CD4-positive, alpha-beta T cell treated with Interleukin-10 for 1 hour (primary cell): ENCODE data around the gene MLLT3.

Source experiments
- DNase-seq: peaks from one replicate; pipeline ENCODE4 v3.0.0-alpha.2; 2020

Gene MLLT3

DNA sequence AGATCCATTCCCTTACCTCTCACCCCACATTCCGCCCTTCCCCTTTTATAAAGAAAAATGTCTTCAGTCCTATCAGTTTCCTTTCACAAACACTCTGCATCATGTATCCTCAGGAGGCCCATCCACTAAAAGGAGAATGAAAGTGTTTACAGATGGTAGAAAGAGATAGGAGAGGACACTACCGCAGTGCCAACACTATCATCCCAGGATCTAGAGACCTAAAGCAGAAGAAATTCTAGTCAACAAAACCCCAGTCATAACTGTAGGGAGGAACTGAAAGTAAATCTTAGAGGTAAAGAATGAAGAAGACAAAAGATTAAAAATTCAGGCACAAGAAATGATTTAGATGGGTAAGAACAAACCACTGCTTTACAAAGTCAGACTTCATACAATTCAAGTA is 114.1 kb downstream of the MLLT3 start:
- DNase-seq = peak; percentile 8

DNA sequence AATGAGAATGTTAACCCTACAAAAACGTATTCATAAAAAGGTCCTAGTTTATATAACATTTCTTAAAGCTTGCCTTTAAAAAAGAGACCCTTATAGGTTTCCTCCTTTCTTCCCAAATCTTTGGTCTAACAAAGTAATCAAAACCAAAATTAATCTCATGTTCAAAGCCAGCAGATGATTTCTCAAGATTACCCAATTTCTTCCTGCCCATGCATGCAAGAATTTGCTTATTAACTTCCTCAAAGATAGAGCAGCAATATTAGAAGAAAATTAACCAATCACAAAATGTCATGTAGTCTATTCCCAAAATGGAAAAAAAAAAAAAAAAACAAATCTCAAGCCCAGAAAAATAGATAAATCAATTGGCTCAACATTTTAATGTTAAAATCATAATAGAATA is 114.9 kb downstream of the MLLT3 start:
- DNase-seq = no peak

DNA sequence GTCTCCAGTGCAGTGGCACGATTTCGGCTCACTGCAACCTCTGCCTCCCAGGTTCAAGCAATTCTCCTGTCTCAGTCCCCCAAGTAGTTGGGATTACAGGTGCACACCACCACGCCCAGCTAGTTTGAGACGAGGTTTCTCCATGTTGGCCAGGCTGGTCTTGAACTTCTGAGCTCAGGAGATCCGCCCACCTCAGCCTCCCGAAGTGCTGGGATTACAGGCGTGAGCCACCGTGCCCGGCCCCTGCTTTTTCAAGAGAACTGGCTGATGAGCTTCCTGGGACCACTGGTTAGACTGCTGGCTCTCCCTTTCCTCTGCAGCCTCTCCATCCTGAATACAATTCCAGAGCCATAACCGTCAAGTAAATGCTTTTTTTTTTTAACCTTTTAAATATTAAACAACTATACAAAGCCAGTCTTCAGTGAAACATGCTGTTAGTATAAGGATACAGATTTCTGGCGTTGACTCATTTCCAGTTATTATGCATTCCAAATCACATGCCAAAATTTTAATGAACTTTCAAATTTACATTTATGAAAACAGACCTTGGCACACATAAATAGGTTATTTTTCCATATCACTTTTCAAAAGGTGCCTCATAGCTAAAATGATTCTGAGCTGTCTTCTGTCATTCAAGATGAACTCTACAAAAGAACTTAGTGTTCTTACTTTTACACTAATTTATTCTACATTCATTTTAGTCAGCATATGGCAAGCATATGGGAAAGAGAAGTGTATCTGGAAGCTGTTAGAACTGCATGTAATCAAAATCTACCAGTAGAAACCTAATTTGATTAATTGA is 116.0 kb downstream of the MLLT3 start:
- no peak for DNase-seq

DNA sequence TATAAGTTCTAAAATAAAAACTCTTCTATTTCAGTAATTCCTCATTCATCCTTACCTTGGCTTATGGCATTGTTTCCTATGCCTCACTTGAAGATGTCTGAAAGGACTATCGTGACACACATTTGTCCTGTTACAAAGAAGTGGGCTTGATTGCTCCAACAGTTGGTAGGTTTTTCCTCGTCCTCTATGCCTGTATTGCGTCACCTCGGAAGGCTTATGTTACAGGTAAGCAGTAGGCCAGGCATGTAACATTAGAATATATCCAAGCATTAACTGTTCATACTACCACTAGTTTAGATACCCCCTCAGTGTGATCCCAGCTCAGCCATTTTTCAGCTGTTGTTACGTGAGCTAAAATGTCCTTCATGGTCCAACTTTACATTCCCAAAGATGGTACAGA is 116.7 kb downstream of the MLLT3 start:
- no peak for DNase-seq

DNA sequence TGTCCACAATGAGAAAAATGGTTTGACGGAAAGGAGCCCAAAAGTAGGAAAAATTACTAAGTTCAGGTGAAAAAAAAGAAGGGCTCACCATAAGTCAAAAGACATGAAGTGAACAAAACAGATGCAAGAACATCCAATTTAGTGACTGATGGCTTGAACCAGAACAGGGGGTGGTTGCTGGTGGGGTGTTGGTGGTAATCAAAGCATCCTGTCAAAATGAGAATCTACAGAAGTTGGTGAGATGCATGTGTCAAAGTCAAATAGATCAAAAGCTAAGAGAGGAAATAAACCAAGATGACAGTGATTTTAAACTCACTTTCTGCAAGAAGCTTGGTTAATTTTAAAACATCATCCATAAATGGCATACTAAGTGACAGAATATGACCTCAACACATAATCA is 117.4 kb downstream of the MLLT3 start:
- DNase-seq = peak; percentile 23

DNA sequence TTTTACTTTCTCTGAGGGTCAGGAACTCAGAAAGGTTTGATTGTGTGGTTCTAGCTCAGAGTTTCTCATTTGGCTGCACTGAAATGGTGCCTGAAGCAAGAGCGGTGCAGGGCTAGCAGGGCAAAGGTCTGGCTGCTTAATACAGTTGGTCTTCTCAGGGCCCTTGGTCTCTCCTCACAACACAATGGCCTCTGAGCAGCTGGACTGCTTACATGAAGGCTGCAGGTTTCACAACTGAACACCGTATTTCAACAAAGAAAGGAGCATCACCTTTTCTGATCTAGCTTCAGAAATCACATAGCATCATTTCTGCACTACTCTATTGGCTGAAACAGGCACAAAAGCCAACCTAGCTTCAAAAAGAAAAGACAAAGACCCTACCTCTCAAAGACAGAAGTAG is 122.2 kb downstream of the MLLT3 start:
- DNase-seq = no peak

DNA sequence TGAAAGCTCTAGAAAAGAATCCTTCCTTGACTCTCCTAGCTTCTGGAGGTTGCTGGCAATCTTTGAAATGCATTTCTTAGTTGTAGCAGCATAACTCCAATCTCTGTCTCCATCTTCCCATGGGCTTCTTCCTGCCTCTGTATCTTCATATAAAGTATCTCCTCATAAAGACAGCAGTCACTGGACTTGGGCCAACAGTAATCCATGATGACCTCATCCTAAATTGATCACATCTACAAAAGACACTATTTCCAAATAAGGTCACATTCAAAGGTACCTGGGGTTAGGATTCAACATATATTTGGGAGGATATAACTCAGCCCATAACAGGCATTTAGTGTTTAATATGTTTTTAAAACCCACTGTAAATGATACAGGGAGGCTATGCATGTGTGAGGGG is 123.3 kb downstream of the MLLT3 start:
- DNase-seq = no peak

DNA sequence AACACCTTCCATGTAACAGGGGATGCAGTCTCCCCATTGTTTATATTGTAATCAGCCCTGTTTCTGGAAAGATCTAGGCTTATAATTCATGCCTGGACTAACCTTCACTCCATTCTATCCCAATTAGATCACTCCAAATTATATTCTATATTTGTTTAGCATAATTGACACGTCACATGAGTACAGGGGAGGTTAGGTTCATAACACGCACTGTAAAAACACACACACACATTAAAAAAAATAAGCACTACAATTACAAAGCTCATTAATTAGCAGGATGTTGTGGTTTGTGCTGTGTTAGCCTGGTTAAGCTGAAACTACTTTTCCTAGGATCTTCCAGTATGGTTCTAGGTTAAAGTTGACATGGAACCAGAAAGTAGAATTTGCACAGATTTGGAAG is 126.0 kb downstream of the MLLT3 start:
- no peak for DNase-seq

DNA sequence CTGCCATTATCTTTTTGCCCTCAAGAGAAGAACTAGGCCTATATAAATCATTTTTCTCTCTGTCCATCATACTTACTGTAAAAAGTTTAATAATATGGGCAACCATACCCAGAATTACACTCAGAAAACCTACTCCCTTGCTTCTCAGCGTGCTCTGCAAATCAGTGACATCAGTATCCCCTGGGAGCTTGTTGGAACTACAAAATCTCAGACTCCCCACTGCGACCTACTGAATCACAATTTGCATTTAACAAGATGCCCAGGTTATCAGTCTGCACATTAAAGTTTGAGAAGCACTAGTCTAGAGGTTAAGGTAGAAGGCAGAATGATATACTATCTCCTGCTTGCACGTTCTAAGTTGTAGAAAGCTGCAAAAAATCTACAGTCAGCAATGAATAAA is 127.2 kb downstream of the MLLT3 start:
- DNase-seq = no peak

DNA sequence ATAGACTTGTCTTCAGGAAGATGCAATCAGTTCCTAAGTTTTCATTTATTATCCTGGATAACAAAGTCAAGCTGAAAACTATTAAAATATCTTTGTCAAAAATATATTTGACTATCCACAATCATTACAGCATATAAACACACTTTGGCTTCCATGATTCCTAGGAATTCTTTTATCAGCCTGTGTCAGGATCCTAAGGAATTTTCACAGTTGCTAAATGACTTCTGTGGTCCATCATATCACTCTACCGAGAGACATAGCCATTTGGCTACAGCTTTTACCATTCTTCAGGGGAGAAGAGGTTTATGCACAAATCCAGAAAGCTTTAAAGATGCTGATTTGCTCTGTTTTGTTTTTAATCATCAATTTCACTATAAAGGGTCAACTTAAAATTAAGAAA is 128.3 kb downstream of the MLLT3 start:
- no peak for DNase-seq

DNA sequence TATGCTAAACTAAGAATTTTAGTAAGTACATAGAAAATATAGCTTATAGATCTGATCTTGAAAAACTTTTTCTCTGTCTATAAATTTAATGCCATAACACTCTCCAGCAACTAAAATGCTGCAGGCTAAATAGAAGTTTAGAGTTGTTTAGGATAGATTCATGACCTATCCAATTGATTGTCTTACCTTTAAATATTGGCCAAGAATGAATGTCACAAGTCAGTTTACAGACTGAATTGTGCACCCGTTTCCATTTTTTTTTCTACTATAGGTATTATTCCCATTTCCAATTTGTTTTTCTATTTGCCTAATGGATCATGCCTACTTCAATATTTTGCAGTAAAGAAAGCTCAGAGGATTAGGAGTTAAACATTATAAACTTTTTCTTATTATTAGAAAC is 129.5 kb downstream of the MLLT3 start:
- no peak for DNase-seq

DNA sequence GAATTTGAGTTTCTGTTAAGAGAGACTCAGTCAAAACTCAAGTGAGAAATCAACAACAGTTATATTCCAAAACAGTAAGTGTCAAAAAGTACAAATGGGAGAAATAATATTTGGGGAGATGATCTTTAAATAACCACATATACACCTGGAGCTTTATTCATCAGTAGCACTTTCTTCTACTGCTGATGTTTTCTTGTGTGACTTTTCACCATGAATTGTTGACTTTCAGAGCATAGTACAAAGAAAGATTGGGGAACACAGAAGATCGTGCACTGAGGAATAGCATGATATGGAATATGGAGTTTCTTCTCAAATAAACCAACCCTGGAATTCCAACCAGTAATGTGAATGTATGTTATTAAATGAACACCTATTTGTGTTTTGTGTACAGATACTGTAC is 130.7 kb downstream of the MLLT3 start:
- no peak for DNase-seq

DNA sequence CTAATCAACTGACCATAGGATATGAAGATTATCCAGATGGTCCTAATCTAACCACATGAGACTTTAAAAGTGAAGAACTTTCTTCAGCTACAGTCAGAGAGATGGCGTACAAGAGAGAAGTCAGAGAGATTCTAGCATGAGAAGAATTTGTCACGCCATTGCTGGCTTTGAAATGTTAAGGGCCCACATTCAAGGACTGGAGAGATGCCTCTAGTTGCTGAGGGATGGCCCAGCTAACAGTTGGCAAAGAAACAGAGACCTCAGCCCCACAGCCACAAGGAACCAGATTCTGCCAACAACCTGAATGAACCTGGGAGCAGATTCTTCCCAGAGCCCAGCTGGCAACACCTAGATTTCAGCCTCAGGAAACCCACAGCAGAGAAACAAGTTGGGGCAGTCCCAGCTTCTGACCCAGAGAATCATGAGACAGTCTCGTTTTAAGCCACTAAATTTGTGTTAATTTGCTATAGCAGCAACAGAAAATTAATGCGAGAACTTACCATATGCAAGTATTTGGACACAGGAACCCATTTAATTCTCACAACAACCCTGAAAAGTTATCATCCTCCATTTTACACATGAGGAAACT is 132.0 kb downstream of the MLLT3 start:
- no peak for DNase-seq

DNA sequence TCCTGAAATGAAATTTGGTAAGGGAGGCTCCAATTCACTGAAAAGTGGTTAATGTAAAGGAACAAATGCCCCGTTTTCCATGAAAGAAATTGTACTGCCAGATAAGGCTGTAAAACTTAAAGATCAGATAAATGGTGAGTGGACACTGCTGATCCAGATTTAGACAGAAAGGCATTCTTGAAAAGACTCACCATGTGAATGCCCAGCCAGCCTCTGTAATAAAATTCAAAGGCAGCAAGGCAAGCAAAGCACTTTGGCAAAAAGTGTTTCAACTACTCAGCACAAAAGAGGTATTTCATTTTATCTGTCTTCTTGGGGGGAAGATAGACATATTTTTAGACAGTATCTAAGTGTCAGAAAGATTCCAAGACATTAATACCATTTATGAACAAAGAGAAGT is 133.6 kb downstream of the MLLT3 start:
- DNase-seq = no peak

DNA sequence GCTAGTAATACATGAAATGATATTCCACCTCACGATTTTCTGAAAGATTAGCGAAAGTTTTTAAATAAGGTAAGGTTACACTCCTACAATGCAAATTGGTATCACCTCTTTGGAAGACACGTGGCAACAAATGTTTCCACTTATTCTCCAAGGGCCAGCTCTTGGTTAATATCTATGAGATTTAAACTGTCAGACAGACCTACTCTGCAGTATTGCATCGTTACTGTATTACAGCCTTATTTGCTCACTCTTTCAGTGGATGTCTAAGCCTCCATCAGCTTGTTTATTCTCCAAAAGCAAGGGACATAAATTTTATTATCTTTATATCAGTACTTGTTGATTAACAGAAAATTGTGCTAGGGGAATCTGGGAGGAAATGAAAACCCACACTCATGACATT is 135.7 kb downstream of the MLLT3 start:
- DNase-seq = no peak

DNA sequence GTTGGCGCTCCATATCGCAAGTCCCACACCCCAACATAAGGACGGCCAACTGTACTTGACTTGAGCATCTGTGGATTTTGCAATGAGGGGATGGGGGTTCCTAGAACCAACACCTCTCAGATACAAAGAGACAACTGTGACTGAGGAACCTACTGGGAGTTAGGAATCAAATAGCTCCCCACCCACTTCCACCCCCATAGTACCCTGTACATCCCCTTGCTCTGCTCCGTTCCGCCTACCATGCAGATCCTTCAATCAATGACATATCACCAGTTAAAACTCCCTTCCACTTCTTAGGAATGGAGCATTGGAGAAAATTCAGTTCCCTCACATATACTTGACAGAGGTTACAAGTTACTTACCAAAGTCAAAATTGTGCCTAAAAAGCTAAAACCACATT is 140.9 kb downstream of the MLLT3 start:
- no peak for DNase-seq

DNA sequence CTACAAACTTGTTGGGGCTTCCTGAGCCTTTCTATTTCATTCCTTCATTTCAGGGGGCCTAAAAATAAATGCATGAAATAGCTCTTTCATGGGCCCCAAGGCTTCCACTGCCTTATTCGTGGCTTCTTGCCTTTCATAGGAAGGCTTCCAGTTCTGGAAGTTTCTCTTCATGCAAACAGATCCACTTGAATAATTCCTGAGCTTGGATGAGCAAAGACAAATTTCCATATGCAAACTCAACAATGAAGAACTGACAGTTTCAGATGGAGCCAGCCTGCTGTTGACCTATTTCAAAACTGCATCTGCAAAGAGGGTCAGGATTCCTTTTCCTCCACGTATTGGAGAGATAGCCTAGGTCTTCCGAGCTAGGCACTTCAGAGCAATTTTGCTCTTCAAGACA is 142.1 kb downstream of the MLLT3 start:
- DNase-seq = no peak

DNA sequence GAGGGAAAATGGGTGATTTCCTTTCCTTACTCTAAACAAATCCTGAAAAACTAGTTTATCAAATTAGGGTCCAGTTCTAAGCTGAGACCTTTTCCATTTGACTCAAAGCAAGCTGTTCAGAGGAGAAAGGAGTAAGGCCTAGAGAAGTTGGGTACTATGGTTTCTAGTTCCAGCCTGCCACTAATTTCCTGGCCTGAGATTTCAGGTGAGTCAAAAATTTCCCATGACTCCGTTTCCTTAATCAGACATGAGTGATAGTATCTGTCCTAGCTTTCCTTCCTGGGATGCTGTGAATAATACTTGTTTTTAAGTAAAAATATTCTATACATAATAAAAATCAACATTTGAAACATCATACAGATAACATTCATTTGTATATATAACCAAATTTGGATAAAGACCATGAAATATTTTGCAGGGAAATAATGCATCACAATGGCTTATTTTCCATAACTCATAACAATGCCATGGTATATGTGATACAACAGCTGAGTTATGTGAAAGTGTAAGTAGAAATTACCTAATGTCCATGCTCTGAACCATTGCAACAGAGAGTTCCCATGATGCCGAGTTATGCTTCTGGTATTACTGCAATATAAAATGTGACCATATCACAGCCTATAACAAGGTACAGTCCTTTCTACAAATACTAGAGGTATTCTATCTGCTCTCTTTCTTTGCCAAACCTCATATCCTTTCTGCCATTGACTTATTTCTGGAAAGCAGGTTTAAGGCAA is 142.7 kb downstream of the MLLT3 start:
- no peak for DNase-seq

DNA sequence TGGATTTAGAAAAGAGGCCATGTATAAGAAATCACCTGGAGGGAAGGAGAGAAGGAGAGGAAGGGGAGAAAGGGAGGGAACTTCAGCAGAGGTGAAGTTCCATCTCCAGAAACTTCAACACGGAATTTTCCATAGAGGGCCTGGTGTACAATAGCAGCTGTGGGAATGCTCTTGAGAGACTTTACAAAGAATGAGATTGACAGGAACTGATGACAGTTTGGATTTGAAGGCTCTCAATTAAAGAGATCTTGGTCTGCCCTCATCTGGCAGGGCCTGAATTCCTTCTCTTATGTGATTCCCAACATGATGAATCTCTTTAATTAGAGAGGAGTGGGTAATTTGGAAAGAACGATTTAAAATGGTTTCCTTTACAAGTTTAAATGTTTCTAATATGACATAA is 143.5 kb downstream of the MLLT3 start:
- DNase-seq = no peak

DNA sequence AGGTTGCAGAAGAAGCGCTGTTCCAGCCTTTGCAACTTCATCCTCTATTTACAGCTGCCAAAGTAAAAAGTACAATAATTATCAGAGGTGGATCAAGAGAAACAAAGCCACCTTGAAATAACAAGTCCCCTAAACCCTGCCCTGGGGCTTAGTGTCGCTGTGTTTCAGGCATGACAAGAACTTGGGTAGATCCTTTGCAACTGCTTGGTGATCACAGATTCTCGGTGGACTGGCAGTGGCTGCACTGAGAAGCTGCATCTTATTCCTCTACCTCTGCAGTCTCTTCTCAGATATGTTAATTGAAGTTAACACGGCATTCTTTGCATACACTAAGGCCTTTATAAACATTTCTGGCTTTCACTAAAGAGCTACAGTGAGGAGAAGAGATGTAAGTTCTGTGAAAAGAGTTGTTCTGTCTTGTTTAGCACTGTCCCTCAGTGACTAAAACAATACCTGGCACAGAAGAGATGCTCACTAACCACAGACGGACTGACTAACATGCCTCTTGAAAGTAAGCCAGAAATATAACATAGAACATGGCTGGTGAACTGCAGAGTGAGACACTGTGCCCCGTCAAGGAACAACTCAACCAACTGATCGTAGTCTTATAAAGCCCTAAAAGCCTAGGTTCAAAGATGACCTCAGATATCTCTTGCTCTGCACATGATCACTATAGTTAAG is 144.2 kb downstream of the MLLT3 start:
- DNase-seq = no peak

DNA sequence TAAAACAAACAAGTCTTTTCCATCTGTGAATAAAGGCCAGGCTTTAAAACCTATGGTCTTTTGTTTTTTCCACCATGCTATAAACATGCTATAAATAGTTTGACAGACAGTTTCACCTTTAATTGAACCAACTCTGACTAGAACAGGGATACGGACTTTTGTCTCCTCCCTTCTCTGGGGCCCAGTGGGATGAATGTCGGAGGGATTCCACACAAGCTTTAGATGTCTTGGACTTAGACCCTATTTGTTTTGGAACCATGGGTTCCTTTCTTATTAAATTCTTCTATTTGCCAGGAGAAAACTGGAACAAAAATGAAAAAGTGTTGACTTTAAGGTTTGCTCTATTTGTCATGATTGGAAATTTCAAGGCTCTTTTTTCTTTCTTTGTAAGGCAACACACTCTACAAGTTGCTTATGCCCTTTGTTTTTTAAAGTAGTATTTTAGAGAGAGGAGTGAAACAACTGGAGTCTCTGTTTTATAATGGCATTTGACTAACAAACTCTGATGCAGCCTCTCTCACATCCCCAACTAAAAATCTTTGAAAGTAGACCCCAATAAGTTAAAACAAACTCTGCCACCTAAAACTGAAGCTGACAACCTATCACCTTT is 145.3 kb downstream of the MLLT3 start:
- DNase-seq = no peak

DNA sequence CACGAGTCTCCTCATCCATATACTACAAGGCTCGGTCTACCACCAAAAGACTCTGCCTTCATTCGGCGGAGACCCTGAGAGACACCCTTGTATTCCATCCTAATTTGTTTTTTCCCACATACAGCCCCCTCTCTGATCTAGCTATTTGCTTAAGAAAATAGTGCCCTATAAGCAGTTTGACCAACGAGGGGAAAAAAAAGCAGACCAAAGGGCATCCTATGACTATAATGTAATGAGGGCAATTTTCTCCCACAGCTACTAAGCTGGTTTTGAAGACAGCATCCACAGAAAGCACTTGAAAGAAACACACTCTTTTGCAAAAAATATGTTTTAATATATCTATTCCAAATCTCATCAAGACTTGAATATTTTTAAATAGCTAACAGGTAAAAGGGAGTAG is 147.8 kb downstream of the MLLT3 start:
- DNase-seq = no peak

DNA sequence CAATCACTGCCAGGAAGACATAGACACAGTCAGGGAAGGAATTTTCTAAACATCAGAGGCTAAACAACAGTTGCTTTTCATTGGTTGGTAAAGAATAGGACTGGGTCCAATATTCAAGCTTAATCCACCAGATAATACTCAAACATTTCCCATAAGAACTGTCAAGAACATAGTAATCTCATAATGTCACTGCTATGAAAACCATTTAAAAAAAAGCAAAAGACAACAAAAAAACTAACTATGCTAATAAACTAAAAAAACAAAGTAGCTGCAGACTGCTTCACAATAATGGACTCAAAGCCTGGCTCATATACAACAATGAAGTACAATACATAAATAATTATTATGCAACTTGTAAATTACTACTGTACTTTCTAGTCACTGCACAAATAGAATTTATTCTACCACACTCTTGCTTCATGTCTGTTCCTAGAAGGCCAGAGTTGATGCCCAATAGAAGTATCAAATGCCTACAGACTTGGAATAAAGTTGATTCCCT is 148.7 kb downstream of the MLLT3 start:
- no peak for DNase-seq
